PC-9 (cell line): Measurements from ENCODE around the gene SDR39U1. TPM values are rescaled to one million over a fixed set of nuclear protein-coding genes. Genes with fewer than 3 reads are reported as not detected.

Experiments
- BruUV-seq: library from RNA; stranded (reverse); fragments of 400-500 nt; replicated peaks from 2 replicates; lab custom pipeline; 2021; lab: Mats Ljungman, UMichigan
- CTCF ChIA-PET: fragments of 300-600 bp; sonication (Branson Sonifier 250); formaldehyde crosslinking; loops from one replicate; lab custom pipeline; 2022; ENCODE audit warnings: antibody characterized with exemption; lab: Charles Lee
- POLR2A ChIA-PET: fragments of 300-600 bp; sonication (Branson Sonifier 250); formaldehyde crosslinking; loops from one replicate; lab custom pipeline; 2022; ENCODE audit warnings: antibody characterized with exemption; ENCODE audit not compliant: unreplicated experiment; lab: Charles Lee
- DNase-seq, 2 experiments: peaks; one replicate each; pipeline versions ENCODE4 v3.0.0 to v3.0.0-alpha.2; 2015 to 2022; ENCODE audit warnings: mixed read lengths in 1 of 2
- H2AFZ ChIP-seq: fragments of 200-600 bp; sonication (generic); 2 replicates; pipeline ENCODE4 v1.8.1; 2017; ENCODE audit warnings: antibody characterized with exemption
- H3F3A ChIP-seq: fragments of 200-600 bp; sonication (generic); 2 replicates; pipeline ENCODE4 v1.8.1; 2017; ENCODE audit warnings: antibody characterized with exemption, mild to moderate bottlenecking, low read depth; ENCODE audit not compliant: insufficient read depth
- H3K27ac ChIP-seq: fragments of 200-600 bp; sonication (generic); 2 replicates; pipeline ENCODE4 v1.6.1; 2016; ENCODE audit warnings: mixed run types
- H3K27me3 ChIP-seq: fragments of 200-600 bp; sonication (generic); 2 replicates; pipeline ENCODE4 v1.6.1; 2016; ENCODE audit warnings: low read depth, mixed run types; ENCODE audit not compliant: insufficient read depth
- H3K36me3 ChIP-seq: fragments of 200-600 bp; sonication (generic); 2 replicates; pipeline ENCODE4 v1.6.1; 2016; ENCODE audit warnings: low read depth, mixed run types
- H3K4me1 ChIP-seq: fragments of 200-600 bp; sonication (generic); replicated peaks from 2 replicates; pipeline ENCODE4 v1.6.1; 2016; ENCODE audit warnings: mixed run types; ENCODE audit not compliant: insufficient read depth
- H3K4me2 ChIP-seq: fragments of 200-600 bp; sonication (generic); 2 replicates; pipeline ENCODE4 v1.6.1; 2017; ENCODE audit warnings: mixed run types
- H3K4me3 ChIP-seq: fragments of 200-600 bp; sonication (generic); 2 replicates; pipeline ENCODE4 v1.6.1; 2016; ENCODE audit warnings: mixed run types
- H3K79me2 ChIP-seq: fragments of 200-600 bp; sonication (generic); 2 replicates; pipeline ENCODE4 v1.6.1; 2017; ENCODE audit warnings: low read depth, mixed run types
- H3K9me2 ChIP-seq: fragments of 200-600 bp; sonication (generic); 2 replicates; pipeline ENCODE4 v1.8.1; 2017; ENCODE audit warnings: mild to moderate bottlenecking; ENCODE audit not compliant: insufficient read depth
- H3K9me3 ChIP-seq: fragments of 200-600 bp; sonication (generic); 2 replicates; pipeline ENCODE4 v1.8.1; 2016; ENCODE audit warnings: low read depth; ENCODE audit not compliant: insufficient read depth
- H4K20me1 ChIP-seq: fragments of 200-600 bp; sonication (generic); 2 replicates; pipeline ENCODE4 v1.8.1; 2017; ENCODE audit not compliant: insufficient read depth
- CTCF ChIP-seq: fragments of 200-600 bp; sonication (generic); conservative IDR thresholded peaks from 2 replicates; pipeline ENCODE4 v1.6.1; 2017; ENCODE audit warnings: mixed run types, antibody characterized with exemption, mild to moderate bottlenecking, moderate library complexity
- EZH2 ChIP-seq: fragments of 200-600 bp; sonication (generic); IDR thresholded peaks from 2 replicates; pipeline ENCODE4 v1.8.0; 2017; ENCODE audit warnings: antibody characterized with exemption, low read depth
- intact Hi-C: fragments of 100-400 bp; cut with micrococcal nuclease; formaldehyde crosslinking; loops from one replicate; pipeline ENCODE4 v1.10.0; 2022; ENCODE audit not compliant: unreplicated experiment
- total RNA-seq: library from RNA; stranded (reverse); gene quantifications from 2 replicates; pipeline ENCODE4 v1.2.3, GENCODE V29; 2021

The SDR39U1 gene
- total RNA-seq, 1 experiment from 2014 or later, result 17.2 TPM

- TF ChIP-seq CTCF (peak; percentile 51), EZH2 (no peak)
- Histone ChIP-seq H3K4me1 (peaks cover 36% of the 10 kb centered on the region), H3K36me3 (no peaks in the 10 kb centered on the region), H2AFZ (peak overlapping the region; percentile 79), H3K27me3 (no peaks in the 10 kb centered on the region), H3K4me3 (peak overlapping the region; percentile 55; the same call in 1 of the 2 replicates), H3K9me2 (no peaks in the 10 kb centered on the region), H3K4me2 (peak overlapping the region; percentile 79), H3F3A (peaks cover 17% of the 10 kb centered on the region), H3K79me2 (0 out of 2 replicates have a peak, but pooled peaks cover 3% of the 10 kb centered on the region), H3K27ac (peak overlapping the region; percentile 100), H4K20me1 (no peaks in the 10 kb centered on the region), H3K9me3 (no peaks in the 10 kb centered on the region)
- TSS peak; percentile 90 for BruUV-seq
- ChIA-PET POLR2A (interaction anchor here (0.6 to 1.6 kb wide), 2 partner anchors 26 to 38 kb away, joined by 5 to 11 read pairs; partner anchors contain the start of genes CBLN3 and KHNYN), CTCF (interaction anchor here (0.5 kb wide), 2 partner anchors 9 to 302 kb away, joined by 4 to 15 read pairs; no protein-coding TSS in a partner anchor)
- intact Hi-C loops, result loop anchor here (1.0 to 2.0 kb wide), 2 partner anchors 25 to 38 kb away; no protein-coding TSS in a partner anchor
- peak; percentile 49 to 90 for DNase-seq
Measured at GRCh38 chr14:24392325-24393091, 50.1 kb downstream of the SDR39U1 start.

GRCh38 chr14:24390701-24391468 lies 51.7 kb downstream of the SDR39U1 start:
- H2AFZ ChIP-seq, result peak overlapping the region; percentile 79; the same call in 1 of the 2 replicates
- H3K4me3 ChIP-seq, result peak overlapping the region; percentile 55; the same call in 1 of the 2 replicates
- intact Hi-C loops, result no loop called here

More at GRCh38 chr14:24390701-24391468, 51.7 kb downstream of the SDR39U1 start:
- ChIA-PET CTCF (no interaction called here), POLR2A (interaction anchor here (1.6 kb wide), 1 partner anchor 39 kb away, joined by 11 read pairs; the partner anchor contains the start of genes CBLN3 and KHNYN)
- peak overlapping the region; percentile 79 for H3K4me2 ChIP-seq
- no peaks in the 10 kb centered on the region for H4K20me1 ChIP-seq
- H3K79me2 ChIP-seq, result 0 out of 2 replicates have a peak, but pooled peaks cover 3% of the 10 kb centered on the region
- no peaks in the 10 kb centered on the region for H3K36me3 ChIP-seq
- peaks cover 36% of the 10 kb centered on the region for H3K4me1 ChIP-seq
- TF ChIP-seq CTCF (no peak), EZH2 (no peak)
- H3K27me3 ChIP-seq, result no peaks in the 10 kb centered on the region
- H3F3A ChIP-seq, result peaks cover 17% of the 10 kb centered on the region
- H3K9me3 ChIP-seq, result no peaks in the 10 kb centered on the region
- BruUV-seq, result no TSS peak
- DNase-seq, result no peak
- H3K9me2 ChIP-seq, result no peaks in the 10 kb centered on the region
- peak overlapping the region; percentile 100 for H3K27ac ChIP-seq

Other genes with a start within 250 kb of the SDR39U1 start
- 37.3 and 41.2 TPM in 2 replicates for gene TM9SF1, start 247.3 kb downstream of the SDR39U1 start, total RNA-seq
- gene TSSK4, start 237.1 kb downstream of the SDR39U1 start, total RNA-seq, result not detected in 2 replicates
- 31.2 and 37.6 TPM in 2 replicates for gene CHMP4A, start 229.3 kb downstream of the SDR39U1 start, total RNA-seq
- 8.7 and 15.3 TPM in 2 replicates for gene MDP1, start 226.7 kb downstream of the SDR39U1 start, total RNA-seq
- gene NEDD8, start 210.4 kb downstream of the SDR39U1 start, total RNA-seq, result 134 and 179 TPM in 2 replicates
- gene GMPR2, start 209.8 kb downstream of the SDR39U1 start, total RNA-seq, result 55.3 and 63.7 TPM in 2 replicates
- gene TINF2, start 200.2 kb downstream of the SDR39U1 start, total RNA-seq, result 22.4 and 23.0 TPM in 2 replicates
- 7.2 and 7.5 TPM in 2 replicates for gene TGM1, start 179.6 kb downstream of the SDR39U1 start, total RNA-seq
- gene RABGGTA, start 171.2 kb downstream of the SDR39U1 start, total RNA-seq, result 25.2 and 30.1 TPM in 2 replicates
- 37.9 and 41.4 TPM in 2 replicates for gene DHRS1, start 143.0 kb downstream of the SDR39U1 start, total RNA-seq
- gene NOP9, start 142.9 kb downstream of the SDR39U1 start, total RNA-seq, result 24.4 and 31.1 TPM in 2 replicates
- gene CIDEB, start 134.8 kb downstream of the SDR39U1 start, total RNA-seq, result not detected in 2 replicates
- 15.0 and 26.1 TPM in 2 replicates for gene LTB4R2, start 132.6 kb downstream of the SDR39U1 start, total RNA-seq
- gene LTB4R, start 131.3 kb downstream of the SDR39U1 start, total RNA-seq, result 10.3 and 16.4 TPM in 2 replicates
- gene ADCY4, start 107.7 kb downstream of the SDR39U1 start, total RNA-seq, result 1.8 and 2.0 TPM in 2 replicates
- gene RIPK3, start 102.8 kb downstream of the SDR39U1 start, total RNA-seq, result 4.0 and 6.4 TPM in 2 replicates
- gene NFATC4, start 74.6 kb downstream of the SDR39U1 start, total RNA-seq, result 48.3 and 76.3 TPM in 2 replicates
- 15.1 and 17.7 TPM in 2 replicates for gene NYNRIN, start 43.8 kb downstream of the SDR39U1 start, total RNA-seq
- gene CBLN3, start 13.1 kb downstream of the SDR39U1 start, total RNA-seq, result 7.6 and 8.3 TPM in 2 replicates
- 51.5 and 53.4 TPM in 2 replicates for gene KHNYN, start 12.8 kb downstream of the SDR39U1 start, total RNA-seq
- gene CMA1, start 65.5 kb upstream of the SDR39U1 start, total RNA-seq, result not detected in 2 replicates
- not detected in 2 replicates for gene CTSG, start 133.5 kb upstream of the SDR39U1 start, total RNA-seq
- gene GZMH, start 166.9 kb upstream of the SDR39U1 start, total RNA-seq, result not detected in 2 replicates
- gene GZMB, start 191.4 kb upstream of the SDR39U1 start, total RNA-seq, result not detected in 2 replicates